Spleen (tissue), 11 donors: ENCODE data around the gene AOAH. TPM values are rescaled to one million over a fixed set of nuclear protein-coding genes. Genes with fewer than 3 reads are reported as not detected.
A peak's percentile ranks its signal among the peaks of the same experiment; 100 is the strongest.

ENCODE experiments used
- DNase-seq: peaks from one replicate; pipeline ENCODE4 v3.0.0-alpha.2; 2020
- H3K27ac ChIP-seq, 8 donors: fragments of 200-600 bp; sonication (generic) in 7 of 8; 1 replicate in 4 of 8; 2 replicates in 4 of 8; pipeline versions ENCODE4 v1.5.0 to v1.8.0; 2016 to 2021; ENCODE audit warnings: inconsistent platforms in 4 of 8, mild to moderate bottlenecking in 4 of 8, moderate library complexity in 1 of 8
- H3K27me3 ChIP-seq, 7 donors: fragments of 200-600 bp; sonication (generic) in 6 of 7; replicated peaks in 1 of 7; 1 replicate in 4 of 7; 2 replicates in 3 of 7; pipeline versions ENCODE4 v1.5.0 to v1.8.0; 2016 to 2021; ENCODE audit warnings: inconsistent platforms in 3 of 7, mild to moderate bottlenecking in 1 of 7
- H3K36me3 ChIP-seq, 6 donors: fragments of 200-600 bp; sonication (generic) in 5 of 6; 1 replicate in 4 of 6; 2 replicates in 2 of 6; pipeline versions ENCODE4 v1.5.0 to v1.8.0; 2016 to 2021; ENCODE audit warnings: inconsistent platforms in 2 of 6
- H3K4me1 ChIP-seq, 6 donors: fragments of 200-600 bp; sonication (generic) in 5 of 6; 1 replicate in 3 of 6; 2 replicates in 3 of 6; pipeline versions ENCODE4 v1.5.0 to v1.8.0; 2016 to 2021; ENCODE audit warnings: inconsistent platforms in 3 of 6
- H3K4me3 ChIP-seq, 8 donors: fragments of 200-600 bp; sonication (generic) in 7 of 8; 1 replicate in 4 of 8; 2 replicates in 4 of 8; pipeline versions ENCODE4 v1.5.0 to v1.8.0; 2016 to 2021; ENCODE audit warnings: inconsistent platforms in 4 of 8, mild to moderate bottlenecking in 4 of 8, moderate library complexity in 2 of 8
- H3K9me3 ChIP-seq, 8 donors: fragments of 200-600 bp; sonication (generic) in 7 of 8; 1 replicate in 4 of 8; 2 replicates in 4 of 8; pipeline versions ENCODE4 v1.5.0 to v1.8.0; 2016 to 2021; ENCODE audit warnings: inconsistent platforms in 4 of 8
- CTCF ChIP-seq, 11 experiments: fragments of 200-600 bp in 7 of 11; fragments of 450-650 bp in 4 of 11; sonication (generic) in 4 of 11; IDR thresholded peaks in 8 of 11; conservative IDR thresholded peaks in 3 of 11; 1 replicate in 7 of 11; 2 replicates in 4 of 11; pipeline versions ENCODE4 v1.4.0 to v1.8.0; 2016 to 2021; ENCODE audit warnings: antibody characterized with exemption in 11 of 11, inconsistent platforms in 4 of 11, mild to moderate bottlenecking in 1 of 11
- POLR2A ChIP-seq, 3 donors: fragments of 450-650 bp; IDR thresholded peaks; one replicate each; pipeline ENCODE4 v1.5.1; 2017; ENCODE audit warnings: antibody characterized with exemption in 3 of 3, mild to moderate bottlenecking in 1 of 3
- POLR2AphosphoS5 ChIP-seq, 3 donors: sonication (generic); formaldehyde crosslinking; IDR thresholded peaks; one replicate each; pipeline ENCODE4 v1.5.1; 2017; ENCODE audit warnings: antibody characterized with exemption in 3 of 3
- WGBS, 5 donors: extraction: QIAGEN DNeasy Blood & Tissue Kit in 3 of 5; methylation state at CpG; one replicate each; pipeline versions ENCODE4 v1.1.5 to v1.1.7; 2013 to 2018; 5-methylcytosine and 5-hydroxymethylcytosine counted together
- intact Hi-C: fragments of 100-400 bp; cut with DNase I; formaldehyde crosslinking; loops from one replicate; pipeline ENCODE4 v1.15.0; 2023; ENCODE audit warnings: low total_unique reads
- polyA plus RNA-seq, 3 donors: library from polyadenylated mRNA; stranded (reverse); fragments of 200-250 nt; gene quantifications; one replicate each; pipeline ENCODE4 v1.2.1, GENCODE V29; 2013
- total RNA-seq, 7 donors: library from RNA; depleted of rRNA in 3 of 7; stranded (reverse); fragments of >200 nt in 3 of 7; fragmentation: NEBNext Ultra II Directional in 4 of 7; extraction: Animal tissue kit (Norgen Biotek cat#: 25700) in 4 of 7; gene quantifications; one replicate each; pipeline versions ENCODE4 v1.1.0 to v1.2.1, GENCODE V29; 2016 to 2021
- donor health status: healthy with polysubstance abuse.
- donor health status: DM: no; HTN: no; CAD: no; lungs with moderate emphysema.
- donor health status: DM: no; HTN: no; CAD: no.
- donor health status: Bipolar disorder and iron deficiency.
- donor health status: healthy.
- donor health status: DM: no; HTN: no; CAD: no.
- donor health status: DM: yes; HTN: yes; CAD: no.

AOAH gene
- total and polyA plus RNA-seq, 10 donors, result 30.3 to 316 (median 191) TPM

GRCh38 chr7:36570528-36571189 is 153.6 kb downstream of the AOAH start:
- H3K9me3 ChIP-seq, result no peaks in the 10 kb centered on the region

GRCh38 chr7:36568452-36568849 is 155.8 kb downstream of the AOAH start:
- intact Hi-C loops, result no loop called here
- 23 to 45% (median 31%) methylated on average over 1 of the region's 1 CpG for WGBS, 5 donors
- TF ChIP-seq POLR2AphosphoS5 (IDR thresholded peaks at IDR 0.05), result peak in 1 of 3 donors; percentile 28
- no peak for TF ChIP-seq POLR2A (IDR thresholded peaks at IDR 0.05)

More at GRCh38 chr7:36570528-36571189, 153.6 kb downstream of the AOAH start:
- DNase-seq, result no peak
- H3K36me3 ChIP-seq, result peaks cover 0 to 61% (median 2%) of the 10 kb centered on the region in 6 donors
- peak overlapping the region in 7 of 8 donors; percentile 9 to 83 (median 51) for H3K27ac ChIP-seq
- TF ChIP-seq POLR2AphosphoS5 (IDR thresholded peaks at IDR 0.05) (no peak), POLR2A (IDR thresholded peaks at IDR 0.05) (no peak), CTCF (IDR thresholded peaks at IDR 0.05 in 8 of 11, conservative IDR thresholded peaks at IDR 0.05 in 3 of 11) (no peak)
- H3K4me1 ChIP-seq, result peaks cover 0 to 64% (median 12%) of the 10 kb centered on the region in 6 donors
- WGBS, 5 donors, result 39 to 51% (median 46%) methylated on average over 11 of the region's 11 CpGs
- intact Hi-C loops, result no loop called here
- H3K4me3 ChIP-seq, result peak overlapping the region in 1 of 8 donors; percentile 30
- no peaks in the 10 kb centered on the region for H3K27me3 ChIP-seq

GRCh38 chr7:36567699-36568451 is 156.4 kb downstream of the AOAH start:
- no peak for DNase-seq
- no peaks in the 10 kb centered on the region for H3K27me3 ChIP-seq
- no peak for TF ChIP-seq CTCF (IDR thresholded peaks at IDR 0.05 in 8 of 11, conservative IDR thresholded peaks at IDR 0.05 in 3 of 11)
- TF ChIP-seq POLR2A (IDR thresholded peaks at IDR 0.05), result no peak
- no peak for TF ChIP-seq POLR2AphosphoS5 (IDR thresholded peaks at IDR 0.05)
- H3K27ac ChIP-seq, result peak overlapping the region in 3 of 8 donors; percentile 32 to 85 (median 46)
- intact Hi-C loops, result no loop called here
- peaks cover 0 to 33% (median 0%) of the 10 kb centered on the region in 6 donors for H3K36me3 ChIP-seq
- WGBS, 5 donors, result 90 to 95% (median 91%) methylated on average over 7 of the region's 7 CpGs
- H3K9me3 ChIP-seq, result no peaks in the 10 kb centered on the region
- no peak overlapping the region for H3K4me3 ChIP-seq
- peaks cover 0 to 89% (median 25%) of the 10 kb centered on the region in 6 donors for H3K4me1 ChIP-seq

More at GRCh38 chr7:36568452-36568849, 155.8 kb downstream of the AOAH start:
- Histone ChIP-seq H3K36me3 (peaks cover 0 to 39% (median 0%) of the 10 kb centered on the region in 6 donors), H3K27me3 (no peaks in the 10 kb centered on the region), H3K27ac (peak overlapping the region in 3 of 8 donors; percentile 32 to 85 (median 46)), H3K4me1 (peaks cover 0 to 85% (median 23%) of the 10 kb centered on the region in 6 donors), H3K4me3 (no peak overlapping the region), H3K9me3 (no peaks in the 10 kb centered on the region)
- no peak for DNase-seq

GRCh38 chr7:36565792-36566356 is 158.4 kb downstream of the AOAH start:
- H3K4me1 ChIP-seq, result peaks cover 0 to 90% (median 17%) of the 10 kb centered on the region in 6 donors
- no peak for DNase-seq
- no peaks in the 10 kb centered on the region for H3K27me3 ChIP-seq
- no peaks in the 10 kb centered on the region for H3K9me3 ChIP-seq
- peak overlapping the region in 6 of 8 donors; percentile 8 to 85 (median 66) for H3K27ac ChIP-seq
- 58 to 78% (median 67%) methylated on average over 5 of the region's 5 CpGs for WGBS, 5 donors
- no peak overlapping the region for H3K4me3 ChIP-seq
- intact Hi-C loops, result no loop called here
- TF ChIP-seq POLR2A (IDR thresholded peaks at IDR 0.05), result no peak
- no peak for TF ChIP-seq CTCF (IDR thresholded peaks at IDR 0.05 in 8 of 11, conservative IDR thresholded peaks at IDR 0.05 in 3 of 11)
- no peak for TF ChIP-seq POLR2AphosphoS5 (IDR thresholded peaks at IDR 0.05)
- H3K36me3 ChIP-seq, result peaks cover 0 to 38% (median 0%) of the 10 kb centered on the region in 6 donors
